ENCODE results near the gene FAM180B.

FAM180B gene

DNA sequence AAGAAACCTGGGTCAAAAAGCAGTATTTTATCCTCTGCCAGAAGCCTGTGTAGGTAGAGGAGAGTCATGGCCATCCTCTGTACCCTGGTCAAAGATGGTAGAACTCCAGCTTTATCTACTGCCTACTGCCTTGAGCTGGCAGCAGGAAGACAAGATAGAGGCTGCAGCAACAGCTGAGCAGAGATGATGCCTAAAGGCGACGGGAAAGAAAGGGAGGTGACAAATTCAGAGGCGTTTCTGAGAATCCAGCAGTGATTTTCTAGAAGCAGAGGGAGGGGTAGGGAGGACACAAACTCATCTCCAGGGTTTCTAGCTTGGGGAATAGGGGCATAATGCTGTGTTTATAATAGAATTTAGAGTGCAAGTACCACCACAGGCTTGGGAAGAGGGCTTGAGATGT lies 23.2 kb downstream of the FAM180B start:
- DNase-seq (ENCODE audit: extremely low spot score): no peak
- ChIA-PET CTCF (no interaction called here), POLR2A (no interaction called here)
- TF ChIP-seq SUZ12 (IDR thresholded peaks at IDR 0.05) (no peak), FOXK2 (IDR thresholded peaks at IDR 0.05) (no peak), HDGF (IDR thresholded peaks at IDR 0.05; ENCODE audit: borderline replicate concordance) (no peak), ARNT (IDR thresholded peaks at IDR 0.05) (no peak), SP1 (IDR thresholded peaks at IDR 0.05) (no peak), LEF1 (IDR thresholded peaks at IDR 0.05; ENCODE audit: borderline replicate concordance) (no peak), CTBP1 (IDR thresholded peaks at IDR 0.05; ENCODE audit: borderline replicate concordance) (no peak), FOXM1 (IDR thresholded peaks at IDR 0.05; ENCODE audit: borderline replicate concordance) (no peak), L3MBTL2 (conservative IDR thresholded peaks at IDR 0.05) (no peak), ELF4 (IDR thresholded peaks at IDR 0.05) (no peak), TARDBP (IDR thresholded peaks at IDR 0.05) (no peak), ZNF384 (IDR thresholded peaks at IDR 0.05) (no peak), BHLHE40 (IDR thresholded peaks at IDR 0.05; ENCODE audit: borderline replicate concordance) (no peak), NFRKB (IDR thresholded peaks at IDR 0.05) (no peak), FOXA1 (IDR thresholded peaks at IDR 0.05) (no peak)
- TF ChIP-seq, protein P1, sequence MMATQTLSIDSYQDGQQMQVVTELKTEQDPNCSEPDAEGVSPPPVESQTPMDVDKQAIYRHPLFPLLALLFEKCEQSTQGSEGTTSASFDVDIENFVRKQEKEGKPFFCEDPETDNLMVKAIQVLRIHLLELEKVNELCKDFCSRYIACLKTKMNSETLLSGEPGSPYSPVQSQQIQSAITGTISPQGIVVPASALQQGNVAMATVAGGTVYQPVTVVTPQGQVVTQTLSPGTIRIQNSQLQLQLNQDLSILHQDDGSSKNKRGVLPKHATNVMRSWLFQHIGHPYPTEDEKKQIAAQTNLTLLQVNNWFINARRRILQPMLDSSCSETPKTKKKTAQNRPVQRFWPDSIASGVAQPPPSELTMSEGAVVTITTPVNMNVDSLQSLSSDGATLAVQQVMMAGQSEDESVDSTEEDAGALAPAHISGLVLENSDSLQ (IDR thresholded peaks at IDR 0.05): no peak

DNA sequence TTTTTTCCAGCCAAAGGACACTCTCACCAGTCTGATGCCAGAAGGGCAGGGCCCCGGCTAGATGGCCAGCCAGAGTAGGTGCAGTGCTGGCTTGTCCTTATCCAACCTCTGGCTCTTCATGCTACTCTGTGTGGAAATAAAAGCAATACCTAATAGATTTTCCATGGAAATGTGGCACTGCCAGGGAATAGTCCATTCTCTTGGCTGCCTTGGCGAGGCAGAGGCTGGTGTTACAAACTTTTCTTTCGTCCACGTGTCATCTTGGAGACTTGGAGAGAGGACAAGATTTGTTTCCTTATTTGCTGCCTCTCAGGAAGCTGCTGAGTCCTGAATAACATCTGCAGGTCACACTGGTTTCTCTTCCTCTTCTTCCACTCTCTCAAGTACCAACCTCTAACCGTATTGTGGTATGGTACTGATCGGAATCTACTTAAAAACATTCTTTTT lies 24.9 kb downstream of the FAM180B start:
- no peak for DNase-seq (ENCODE audit: extremely low spot score)
- POLR2A ChIA-PET: no interaction called here
- no peak for TF ChIP-seq FOXK2 (IDR thresholded peaks at IDR 0.05)
- TF ChIP-seq L3MBTL2 (conservative IDR thresholded peaks at IDR 0.05): no peak
- no peak for TF ChIP-seq ARNT (IDR thresholded peaks at IDR 0.05)
- no peak for TF ChIP-seq FOXA1 (IDR thresholded peaks at IDR 0.05)
- TF ChIP-seq CTBP1 (IDR thresholded peaks at IDR 0.05; ENCODE audit: borderline replicate concordance): no peak
- TF ChIP-seq SP1 (IDR thresholded peaks at IDR 0.05): no peak
- TF ChIP-seq FOXM1 (IDR thresholded peaks at IDR 0.05; ENCODE audit: borderline replicate concordance): no peak
- TF ChIP-seq TARDBP (IDR thresholded peaks at IDR 0.05): no peak
- TF ChIP-seq LEF1 (IDR thresholded peaks at IDR 0.05; ENCODE audit: borderline replicate concordance): no peak
- CTCF ChIA-PET: no interaction called here

DNA sequence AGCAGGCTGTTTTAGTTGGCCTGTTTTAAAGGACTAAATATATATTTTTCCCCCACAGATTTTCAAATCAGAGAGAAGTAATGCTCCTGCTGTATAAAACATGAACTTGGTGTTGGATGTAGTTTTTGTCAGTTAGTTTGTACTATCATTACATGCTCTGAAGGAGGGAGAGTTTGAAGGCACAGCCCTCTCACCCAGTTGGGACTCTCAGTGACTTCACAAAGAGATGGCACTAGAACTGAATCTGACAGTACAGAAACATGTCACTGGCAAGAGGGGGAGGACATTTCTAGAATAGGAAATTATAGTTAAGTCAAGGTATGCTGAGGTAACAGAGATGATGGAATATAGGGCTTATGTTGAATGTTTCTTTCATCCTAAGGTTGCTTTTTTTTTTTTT lies 28.8 kb downstream of the FAM180B start:
- no peak for DNase-seq (ENCODE audit: extremely low spot score)
- ChIA-PET POLR2A (no interaction called here), CTCF (no interaction called here)
- no peak for TF ChIP-seq BHLHE40 (IDR thresholded peaks at IDR 0.05; ENCODE audit: borderline replicate concordance)
- TF ChIP-seq ARNT (IDR thresholded peaks at IDR 0.05): no peak
- TF ChIP-seq L3MBTL2 (conservative IDR thresholded peaks at IDR 0.05): no peak
- TF ChIP-seq SUZ12 (IDR thresholded peaks at IDR 0.05): no peak
- no peak for TF ChIP-seq NFRKB (IDR thresholded peaks at IDR 0.05)
- no peak for TF ChIP-seq LEF1 (IDR thresholded peaks at IDR 0.05; ENCODE audit: borderline replicate concordance)
- TF ChIP-seq SP1 (IDR thresholded peaks at IDR 0.05): no peak
- TF ChIP-seq ZNF384 (IDR thresholded peaks at IDR 0.05): no peak
- TF ChIP-seq FOXM1 (IDR thresholded peaks at IDR 0.05; ENCODE audit: borderline replicate concordance): no peak
- no peak for TF ChIP-seq FOXK2 (IDR thresholded peaks at IDR 0.05)
- TF ChIP-seq, protein P1 (IDR thresholded peaks at IDR 0.05): no peak
- no peak for TF ChIP-seq FOXA1 (IDR thresholded peaks at IDR 0.05)
- no peak for TF ChIP-seq CTBP1 (IDR thresholded peaks at IDR 0.05; ENCODE audit: borderline replicate concordance)
- TF ChIP-seq HDGF (IDR thresholded peaks at IDR 0.05; ENCODE audit: borderline replicate concordance): no peak
- TF ChIP-seq ELF4 (IDR thresholded peaks at IDR 0.05): no peak
- TF ChIP-seq TARDBP (IDR thresholded peaks at IDR 0.05): no peak

DNA sequence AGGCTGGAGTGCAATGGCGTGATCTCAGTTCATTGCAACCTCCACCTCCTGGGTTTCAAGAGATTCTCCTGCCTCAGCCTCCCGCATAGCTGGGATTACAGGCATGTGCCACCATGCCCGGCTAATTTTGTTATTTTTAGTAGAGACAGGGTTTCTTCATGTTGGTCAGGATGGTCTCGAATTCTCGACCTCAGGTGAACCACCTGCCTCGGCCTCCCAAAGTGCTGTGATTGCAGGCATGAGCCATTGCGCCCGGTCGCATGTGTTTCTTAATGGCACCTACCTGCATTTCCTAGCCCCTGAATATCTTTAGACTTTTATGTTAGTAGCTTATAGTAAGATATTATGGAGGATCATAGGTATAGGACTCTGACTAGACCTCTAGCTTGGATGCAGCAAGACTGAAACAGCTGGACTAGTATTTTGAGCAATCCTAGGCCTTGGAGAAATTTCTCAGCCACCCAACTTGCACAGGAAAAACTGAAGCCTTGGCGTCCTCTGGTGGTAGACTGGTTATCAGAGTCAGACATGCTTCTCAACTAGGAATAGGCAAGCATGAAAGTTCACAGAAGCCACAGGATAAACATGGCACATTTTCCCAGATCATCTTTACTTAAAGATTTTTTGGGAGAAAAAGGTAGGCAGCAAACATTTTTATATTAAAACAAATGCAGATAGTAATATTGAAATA lies 30.4 kb downstream of the FAM180B start:
- ChIA-PET CTCF (interaction anchor here (0.6 to 1.0 kb wide), 2 partner anchors 51 to 109 kb away, joined by 3 to 6 read pairs; partner anchors contain the start of gene PTPMT1), POLR2A (no interaction called here)
- peak; percentile 48 for DNase-seq (ENCODE audit: extremely low spot score)
- TF ChIP-seq L3MBTL2 (conservative IDR thresholded peaks at IDR 0.05): no peak
- no peak for TF ChIP-seq SP1 (IDR thresholded peaks at IDR 0.05)

DNA sequence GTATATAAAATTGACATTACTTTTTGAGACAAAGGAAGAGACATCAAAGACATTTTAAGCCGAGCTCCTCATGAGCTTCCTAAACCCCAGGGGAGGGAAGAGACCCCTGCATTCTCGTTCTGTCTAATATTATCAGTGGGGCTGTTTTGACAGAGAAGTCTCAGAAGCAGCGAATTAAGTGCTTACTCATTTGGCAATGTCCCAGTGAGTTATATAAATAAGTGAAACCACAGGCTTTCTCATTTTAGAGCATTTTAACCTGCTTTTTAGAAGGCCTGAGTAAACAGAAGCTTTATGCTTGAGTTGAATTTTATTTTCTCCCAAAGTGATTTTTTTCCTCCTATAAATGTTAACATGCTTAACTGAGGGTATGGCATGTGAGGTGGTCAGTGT lies 30.9 kb downstream of the FAM180B start:
- POLR2A ChIA-PET: no interaction called here
- TF ChIP-seq SUZ12 (IDR thresholded peaks at IDR 0.05): no peak
- no peak for TF ChIP-seq L3MBTL2 (conservative IDR thresholded peaks at IDR 0.05)
- TF ChIP-seq BHLHE40 (IDR thresholded peaks at IDR 0.05; ENCODE audit: borderline replicate concordance): no peak
- TF ChIP-seq FOXK2 (IDR thresholded peaks at IDR 0.05): no peak
- no peak for TF ChIP-seq ARNT (IDR thresholded peaks at IDR 0.05)
- TF ChIP-seq, protein P1 (IDR thresholded peaks at IDR 0.05): no peak
- TF ChIP-seq ZNF384 (IDR thresholded peaks at IDR 0.05): no peak
- TF ChIP-seq TARDBP (IDR thresholded peaks at IDR 0.05): no peak
- TF ChIP-seq HDGF (IDR thresholded peaks at IDR 0.05; ENCODE audit: borderline replicate concordance): no peak
- TF ChIP-seq CTBP1 (IDR thresholded peaks at IDR 0.05; ENCODE audit: borderline replicate concordance): no peak
- TF ChIP-seq SP1 (IDR thresholded peaks at IDR 0.05): no peak
- no peak for TF ChIP-seq FOXA1 (IDR thresholded peaks at IDR 0.05)
- TF ChIP-seq FOXM1 (IDR thresholded peaks at IDR 0.05; ENCODE audit: borderline replicate concordance): no peak
- TF ChIP-seq ELF4 (IDR thresholded peaks at IDR 0.05): no peak
- no peak for TF ChIP-seq NFRKB (IDR thresholded peaks at IDR 0.05)
- no peak for TF ChIP-seq LEF1 (IDR thresholded peaks at IDR 0.05; ENCODE audit: borderline replicate concordance)

DNA sequence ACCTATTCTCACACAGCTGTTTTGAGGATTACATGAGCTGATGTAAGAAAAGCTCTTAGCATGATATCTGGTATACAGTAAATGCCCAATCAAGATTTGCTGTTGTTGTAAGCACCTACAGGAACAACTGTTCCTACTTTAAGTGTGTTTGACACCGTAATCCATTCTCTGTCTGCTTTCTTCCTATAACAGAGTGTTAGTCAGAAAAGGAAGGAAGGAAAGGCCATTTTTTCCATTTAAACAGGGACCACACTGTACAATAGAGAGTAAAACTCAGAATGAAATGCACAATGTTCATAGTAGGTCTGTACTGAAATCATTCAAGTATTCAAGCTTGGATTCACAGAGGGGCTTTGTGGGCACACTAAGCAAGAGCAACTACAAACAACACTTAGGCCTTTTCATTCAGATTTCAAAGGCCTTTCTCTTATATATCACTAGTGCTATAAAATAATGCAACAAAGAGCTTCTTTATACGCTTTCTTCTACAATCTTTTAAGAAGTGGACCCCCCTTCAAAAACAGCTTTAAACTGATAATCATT lies 34.4 kb downstream of the FAM180B start:
- POLR2A ChIA-PET: no interaction called here
- CTCF ChIA-PET: no interaction called here
- TF ChIP-seq SUZ12 (IDR thresholded peaks at IDR 0.05): no peak
- no peak for TF ChIP-seq FOXA1 (IDR thresholded peaks at IDR 0.05)
- TF ChIP-seq FOXK2 (IDR thresholded peaks at IDR 0.05): no peak
- TF ChIP-seq HDGF (IDR thresholded peaks at IDR 0.05; ENCODE audit: borderline replicate concordance): no peak
- TF ChIP-seq CTBP1 (IDR thresholded peaks at IDR 0.05; ENCODE audit: borderline replicate concordance): no peak
- no peak for TF ChIP-seq ELF4 (IDR thresholded peaks at IDR 0.05)
- no peak for TF ChIP-seq ZNF384 (IDR thresholded peaks at IDR 0.05)
- TF ChIP-seq FOXM1 (IDR thresholded peaks at IDR 0.05; ENCODE audit: borderline replicate concordance): no peak
- TF ChIP-seq TARDBP (IDR thresholded peaks at IDR 0.05): no peak
- TF ChIP-seq L3MBTL2 (conservative IDR thresholded peaks at IDR 0.05): no peak
- TF ChIP-seq LEF1 (IDR thresholded peaks at IDR 0.05; ENCODE audit: borderline replicate concordance): no peak
- TF ChIP-seq NFRKB (IDR thresholded peaks at IDR 0.05): no peak
- TF ChIP-seq BHLHE40 (IDR thresholded peaks at IDR 0.05; ENCODE audit: borderline replicate concordance): no peak
- TF ChIP-seq, protein P1 (IDR thresholded peaks at IDR 0.05): no peak
- TF ChIP-seq ARNT (IDR thresholded peaks at IDR 0.05): no peak
- no peak for TF ChIP-seq SP1 (IDR thresholded peaks at IDR 0.05)
- DNase-seq (ENCODE audit: extremely low spot score): no peak

More for the DNA sequence above, 30.9 kb downstream of the FAM180B start:
- DNase-seq (ENCODE audit: extremely low spot score): no peak
- CTCF ChIA-PET: interaction anchor here (0.6 to 1.0 kb wide), 2 partner anchors 52 to 109 kb away, joined by 3 to 6 read pairs; partner anchors contain the start of gene PTPMT1

Measured in HEK293T (cell line).